Gastroesophageal sphincter (tissue), 4 donors: ENCODE data around the gene USP24. TPM values are rescaled to one million over a fixed set of nuclear protein-coding genes. Genes with fewer than 3 reads are reported as not detected.

Source experiments
- ATAC-seq: fragments of 150-250 bp; one replicate; pipeline ENCODE4 v1.9.1; 2016; ENCODE audit warnings: mild to moderate bottlenecking, moderate library complexity
- H3K27ac ChIP-seq, 4 donors: fragments of 200-600 bp; sonication (generic) in 3 of 4; 1 replicate in 3 of 4; 2 replicates in 1 of 4; pipeline ENCODE4 v1.5.1; 2016 to 2019
- H3K27me3 ChIP-seq: fragments of 200-600 bp; sonication (generic); one replicate; pipeline ENCODE4 v1.5.1; 2019
- H3K36me3 ChIP-seq, 2 donors: fragments of 200-600 bp; sonication (generic); one replicate each; pipeline ENCODE4 v1.5.1; 2019; ENCODE audit warnings: control low read depth in 1 of 2
- H3K4me1 ChIP-seq, 3 donors: fragments of 200-600 bp; sonication (generic); 1 replicate in 2 of 3; 2 replicates in 1 of 3; pipeline ENCODE4 v1.5.1; 2016 to 2019; ENCODE audit warnings: control low read depth in 2 of 3
- H3K4me3 ChIP-seq, 2 donors: fragments of 200-600 bp; sonication (generic); one replicate each; pipeline ENCODE4 v1.5.1; 2019; ENCODE audit warnings: mild to moderate bottlenecking in 1 of 2, moderate library complexity in 1 of 2
- H3K9me3 ChIP-seq, 3 donors: fragments of 200-600 bp; sonication (generic); one replicate each; pipeline ENCODE4 v1.5.1; 2017 to 2019; ENCODE audit warnings: control low read depth in 2 of 3
- CTCF ChIP-seq, 4 experiments: fragments of 200-600 bp in 2 of 4; fragments of 450-650 bp in 2 of 4; sonication (generic) in 1 of 4; IDR thresholded peaks; one replicate each; pipeline ENCODE4 v1.5.1; 2017 to 2019; ENCODE audit warnings: antibody characterized with exemption in 4 of 4, mild to moderate bottlenecking in 2 of 4, moderate library complexity in 2 of 4
- EP300 ChIP-seq: sonication (generic); formaldehyde crosslinking; IDR thresholded peaks from one replicate; pipeline ENCODE4 v1.6.1; 2017; ENCODE audit warnings: antibody characterized with exemption, mild to moderate bottlenecking
- POLR2A ChIP-seq, 2 donors: fragments of 450-650 bp; IDR thresholded peaks; one replicate each; pipeline ENCODE4 v1.6.1; 2017; ENCODE audit warnings: antibody characterized with exemption in 2 of 2, mild to moderate bottlenecking in 2 of 2, moderate library complexity in 1 of 2
- POLR2AphosphoS5 ChIP-seq: sonication (generic); formaldehyde crosslinking; IDR thresholded peaks from one replicate; pipeline ENCODE4 v1.6.1; 2017; ENCODE audit warnings: antibody characterized with exemption
- WGBS, 2 donors: methylation state at CpG; one replicate each; pipeline ENCODE4 v1.1.5; 2018; ENCODE audit warnings: low coverage in 1 of 2; 5-methylcytosine and 5-hydroxymethylcytosine counted together
- total RNA-seq, 4 donors: library from RNA; depleted of rRNA; stranded (reverse); fragments of >200 nt; gene quantifications; one replicate each; pipeline ENCODE4 v1.1.0, GENCODE V29; 2016

The USP24 gene
- total RNA-seq, 4 donors from 2014 or later, result 36.8 to 54.8 (median 45.5) TPM

- Histone ChIP-seq H3K4me3 (no peak overlapping the region), H3K36me3 (peaks cover 0 to 75% of the 10 kb centered on the region in 2 donors), H3K27me3 (no peaks in the 10 kb centered on the region), H3K4me1 (peaks cover 0 to 43% (median 18%) of the 10 kb centered on the region in 3 donors), H3K9me3 (no peaks in the 10 kb centered on the region), H3K27ac (no peak overlapping the region)
- TF ChIP-seq POLR2AphosphoS5 (no peak), POLR2A (IDR thresholded peaks at IDR 0.05) (no peak)
- no peak for ATAC-seq
- 83 to 96% methylated on average over 7 to 9 of the region's 9 CpGs for WGBS, 2 donors
These were observed 146.5 kb downstream of the USP24 start for GRCh38 chr1:55068638-55069037.

GRCh38 chr1:55067914-55068313, 147.2 kb downstream of the USP24 start:
- H3K4me1 ChIP-seq, result peaks cover 0 to 49% (median 18%) of the 10 kb centered on the region in 3 donors
- no peak overlapping the region for H3K4me3 ChIP-seq
- peaks cover 0 to 68% of the 10 kb centered on the region in 2 donors for H3K36me3 ChIP-seq
- TF ChIP-seq CTCF (IDR thresholded peaks at IDR 0.05) (no peak), POLR2A (IDR thresholded peaks at IDR 0.05) (no peak), EP300 (no peak), POLR2AphosphoS5 (no peak)
- ATAC-seq, result no peak
- 33 to 54% methylated on average over 1 of the region's 1 CpG for WGBS, 2 donors
- H3K9me3 ChIP-seq, result no peaks in the 10 kb centered on the region
- no peaks in the 10 kb centered on the region for H3K27me3 ChIP-seq
- no peak overlapping the region for H3K27ac ChIP-seq

DNA sequence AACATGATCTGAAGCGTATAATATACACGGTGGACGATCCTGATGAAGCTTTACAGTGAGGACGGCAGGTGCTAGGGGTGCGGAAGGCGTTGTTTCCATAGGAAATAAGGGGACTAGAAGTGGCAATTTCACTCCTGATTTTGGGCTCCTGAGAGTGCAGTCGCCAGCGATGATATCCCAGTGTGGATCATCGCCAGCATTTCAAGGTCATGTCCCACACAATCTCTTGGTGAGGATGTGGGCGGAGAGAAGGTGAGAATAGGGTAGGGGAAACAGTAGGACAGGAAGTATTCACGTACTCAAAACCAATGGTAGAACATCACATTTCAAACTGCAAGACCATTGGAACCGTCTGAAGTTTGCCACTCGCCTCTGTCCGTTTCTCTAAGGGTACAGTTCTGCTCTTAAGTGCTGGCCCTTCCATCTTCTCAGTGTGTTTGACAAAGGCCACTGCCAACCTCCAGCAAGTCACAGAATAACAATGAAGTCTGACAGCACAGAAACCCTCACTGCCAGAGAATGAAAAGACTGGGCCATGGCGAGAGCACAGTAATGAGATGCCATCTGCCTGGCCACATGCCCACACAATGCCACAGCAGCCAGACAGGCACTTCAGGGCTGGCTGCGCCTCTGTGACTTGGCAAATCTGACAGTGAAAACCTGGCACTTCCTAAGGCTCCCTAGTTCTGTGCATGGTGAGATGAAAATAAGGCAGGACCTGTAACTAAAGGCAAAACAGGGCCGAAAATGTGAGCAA, 148.0 kb downstream of the USP24 start:
- H3K9me3 ChIP-seq, result no peaks in the 10 kb centered on the region
- H3K27me3 ChIP-seq, result no peaks in the 10 kb centered on the region
- ATAC-seq, result no peak
- 91 to 96% methylated on average over 8 to 16 of the region's 17 CpGs for WGBS, 2 donors
- H3K4me1 ChIP-seq, result peaks cover 0 to 55% (median 18%) of the 10 kb centered on the region in 3 donors
- no peak for TF ChIP-seq POLR2AphosphoS5
- TF ChIP-seq POLR2A (IDR thresholded peaks at IDR 0.05), result no peak
- TF ChIP-seq EP300, result no peak
- no peak for TF ChIP-seq CTCF (IDR thresholded peaks at IDR 0.05)
- no peak overlapping the region for H3K4me3 ChIP-seq
- H3K36me3 ChIP-seq, result peaks cover 0 to 61% of the 10 kb centered on the region in 2 donors
- H3K27ac ChIP-seq, result peak overlapping the region in 2 of 4 donors; percentile 28 to 36

DNA sequence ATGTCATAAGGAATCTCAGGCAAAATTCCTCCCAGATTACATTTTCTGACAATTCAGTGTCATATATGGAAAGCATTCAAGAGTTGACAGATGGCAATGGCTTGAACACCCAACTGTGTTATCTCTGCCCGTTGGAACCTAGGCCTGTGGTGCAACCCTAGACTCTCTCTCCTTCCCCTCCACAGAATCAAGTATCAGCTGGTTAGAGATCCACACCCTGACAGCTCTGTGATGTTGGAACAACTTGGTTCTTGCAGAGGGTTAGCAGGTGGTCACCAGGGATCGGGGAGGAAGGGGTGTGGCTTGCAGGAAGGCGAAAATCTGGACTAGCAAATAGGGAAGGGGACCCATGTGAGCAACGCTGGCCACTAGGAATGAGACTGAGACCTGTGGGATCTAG, 149.5 kb downstream of the USP24 start:
- no CpG with 5 or more reads among the region's 4 CpGs for WGBS, 2 donors
- H3K9me3 ChIP-seq, result no peaks in the 10 kb centered on the region
- H3K27me3 ChIP-seq, result no peaks in the 10 kb centered on the region
- H3K4me1 ChIP-seq, result peaks cover 0 to 64% (median 21%) of the 10 kb centered on the region in 3 donors
- H3K36me3 ChIP-seq, result peaks cover 0 to 45% of the 10 kb centered on the region in 2 donors
- ATAC-seq, result no peak
- no peak overlapping the region for H3K4me3 ChIP-seq
- TF ChIP-seq EP300 (no peak), POLR2AphosphoS5 (no peak), POLR2A (IDR thresholded peaks at IDR 0.05) (no peak), CTCF (IDR thresholded peaks at IDR 0.05) (no peak)
- H3K27ac ChIP-seq, result peak overlapping the region; percentile 40 to 78 (median 67)

DNA sequence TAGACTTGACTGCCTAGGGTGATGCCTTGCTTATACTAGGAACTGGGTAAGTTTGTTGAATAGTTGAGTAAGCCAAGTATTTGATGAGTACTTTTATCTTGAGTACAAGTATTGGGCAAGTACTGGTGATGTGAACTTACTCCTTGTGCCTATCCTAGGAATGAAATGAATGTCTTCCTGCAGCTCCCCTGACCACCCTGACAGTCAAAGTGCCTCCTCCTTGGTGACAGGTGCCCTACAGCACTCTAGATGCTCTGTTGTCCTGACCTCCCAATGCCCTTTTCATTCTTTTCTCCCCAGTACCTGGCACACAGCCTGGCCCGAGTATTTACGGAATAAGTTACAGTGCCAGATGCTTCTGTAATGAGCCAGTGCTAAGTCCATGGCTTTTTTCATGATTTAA, 150.3 kb downstream of the USP24 start:
- Histone ChIP-seq H3K9me3 (no peaks in the 10 kb centered on the region), H3K36me3 (peaks cover 0 to 37% of the 10 kb centered on the region in 2 donors), H3K27me3 (no peaks in the 10 kb centered on the region), H3K4me3 (no peak overlapping the region), H3K4me1 (peaks cover 0 to 67% (median 22%) of the 10 kb centered on the region in 3 donors), H3K27ac (peak overlapping the region; percentile 40 to 78 (median 67))
- peak; percentile 75 for ATAC-seq
- WGBS, 2 donors, result 7% methylated on average over 2 of the region's 2 CpGs; no CpG with 5 or more reads in 1 of the 2 donors
- TF ChIP-seq CTCF (IDR thresholded peaks at IDR 0.05), result no peak
- TF ChIP-seq POLR2AphosphoS5, result peak; percentile 80
